GM12878 (cell line): ENCODE data around the gene TESK2. TPM values are rescaled to one million over a fixed set of nuclear protein-coding genes. Genes with fewer than 3 reads are reported as not detected.

Source experiments
- ATAC-seq: fragments of 200-7000 bp; cut with Tn5 transposase; 3 replicates; pipeline ENCODE4 v1.9.1; 2020; ENCODE audit warnings: mild to moderate bottlenecking, moderate library complexity
- BruUV-seq: library from RNA; stranded (reverse); fragments of 400-500 nt; replicated peaks from 2 replicates; lab custom pipeline; 2021; lab: Mats Ljungman, UMichigan
- CTCF ChIA-PET: fragments of 300-600 bp; sonication (Branson Sonifier 250); formaldehyde crosslinking; extraction: SDS; loops from one replicate; lab custom pipeline; 2021; ENCODE audit warnings: inconsistent platforms; lab: Yijun Ruan, JAX
- POLR2A ChIA-PET: fragments of 350-600 bp; formaldehyde crosslinking; extraction: SDS; loops from one replicate; lab custom pipeline; 2021; ENCODE audit warnings: inconsistent platforms; lab: Charles Lee
- RAD21 ChIA-PET: fragments of 300-600 bp; sonication (Branson Sonifier 250); formaldehyde crosslinking; loops from one replicate; lab custom pipeline; 2023; ENCODE audit warnings: antibody characterized with exemption; ENCODE audit not compliant: unreplicated experiment; lab: Charles Lee
- SMC1A ChIA-PET: fragments of 300-600 bp; sonication (Branson Sonifier 250); formaldehyde crosslinking; loops from one replicate; lab custom pipeline; 2023; ENCODE audit not compliant: unreplicated experiment, uncharacterized antibody; lab: Charles Lee
- DNase-seq: peaks from one replicate; pipeline ENCODE4 v3.0.0-alpha.2; 2011; ENCODE audit warnings: low read depth, low spot score
- FAIRE-seq: peaks from 3 replicates; lab custom pipeline; 2011; peaks lifted over from hg19 to GRCh38; lab: Jason Lieb, UNC
- H2AFZ ChIP-seq: 2 replicates; pipeline ENCODE4 v1.6.0; 2011; ENCODE audit warnings: low read depth, low read length, control low read depth; ENCODE audit not compliant: control insufficient read depth
- H3K27ac ChIP-seq: 2 replicates; pipeline ENCODE4 v1.5.1; 2011; ENCODE audit warnings: control low read depth; ENCODE audit not compliant: control insufficient read depth, insufficient read depth
- H3K27me3 ChIP-seq, 2 experiments: replicated peaks in 1 of 2; 2 replicates each; pipeline versions ENCODE4 v1.6.0 to v1.6.1; 2011; ENCODE audit warnings: low read length in 1 of 2; ENCODE audit not compliant: control insufficient read depth in 2 of 2, insufficient read depth in 2 of 2
- H3K36me3 ChIP-seq, 2 experiments: 2 replicates each; pipeline ENCODE4 v1.5.1; 2011; ENCODE audit warnings: low read length in 1 of 2; ENCODE audit not compliant: control insufficient read depth in 2 of 2, insufficient read depth in 2 of 2
- H3K4me1 ChIP-seq: 2 replicates; pipeline ENCODE4 v1.6.1; 2011; ENCODE audit warnings: mild to moderate bottlenecking, low read length, moderate library complexity, mixed read lengths; ENCODE audit not compliant: control insufficient read depth, insufficient read depth
- H3K4me2 ChIP-seq: 2 replicates; pipeline ENCODE4 v1.6.0; 2011; ENCODE audit warnings: control low read depth; ENCODE audit not compliant: control insufficient read depth, insufficient read depth
- H3K4me3 ChIP-seq: fragments of 200-600 bp; sonication (generic); 2 replicates; pipeline ENCODE4 v1.5.1; 2016
- H3K79me2 ChIP-seq: 2 replicates; pipeline ENCODE4 v1.6.0; 2011; ENCODE audit warnings: low read length; ENCODE audit not compliant: control insufficient read depth, insufficient read depth
- H3K9ac ChIP-seq: 2 replicates; pipeline ENCODE4 v1.8.0; 2011; ENCODE audit warnings: low read length, control low read depth, mixed read lengths; ENCODE audit not compliant: control insufficient read depth, insufficient read depth
- H3K9me3 ChIP-seq: replicated peaks from 3 replicates; pipeline ENCODE4 v1.5.1; 2011; ENCODE audit warnings: mild to moderate bottlenecking, low read length; ENCODE audit not compliant: control insufficient read depth, insufficient read depth
- H4K20me1 ChIP-seq: 2 replicates; pipeline ENCODE4 v1.6.0; 2011; ENCODE audit not compliant: control insufficient read depth, insufficient read depth
- BHLHE40 ChIP-seq, 2 experiments: fragments of 450-650 bp in 1 of 2; IDR thresholded peaks; 2 replicates each; pipeline ENCODE4 v1.6.1; 2011 to 2017; ENCODE audit warnings: low read depth in 2 of 2, borderline replicate concordance in 1 of 2, improper control_type of control experiment in 1 of 2, low read length in 1 of 2, mild to moderate bottlenecking in 1 of 2
- BRCA1 ChIP-seq: IDR thresholded peaks from 2 replicates; pipeline ENCODE4 v1.6.1; 2011; ENCODE audit warnings: low read depth, low read length, improper control_type of control experiment
- EGR1 ChIP-seq, 2 experiments: IDR thresholded peaks; 1 replicate in 1 of 2; 2 replicates in 1 of 2; pipeline ENCODE4 v1.6.1; 2011 to 2012; ENCODE audit warnings: low read depth in 2 of 2, low read length in 2 of 2, borderline replicate concordance in 1 of 2, mild to moderate bottlenecking in 1 of 2, moderate library complexity in 1 of 2
- LARP7 ChIP-seq: fragments of 450-650 bp; IDR thresholded peaks from 2 replicates; pipeline ENCODE4 v1.6.1; 2017; ENCODE audit warnings: mild to moderate bottlenecking
- NBN ChIP-seq: fragments of 450-650 bp; IDR thresholded peaks from 2 replicates; pipeline ENCODE4 v1.6.1; 2016
- NKRF ChIP-seq: fragments of 450-650 bp; conservative IDR thresholded peaks from 2 replicates; pipeline ENCODE4 v1.6.1; 2017; ENCODE audit warnings: mild to moderate bottlenecking, moderate library complexity
- SUZ12 ChIP-seq: fragments of 200-600 bp; sonication (generic); IDR thresholded peaks from one replicate; pipeline ENCODE4 v1.6.1; 2018; ENCODE audit warnings: antibody characterized with exemption, mild to moderate bottlenecking; ENCODE audit not compliant: unreplicated experiment
- ZBTB33 ChIP-seq: fragments of 450-650 bp; IDR thresholded peaks from 2 replicates; pipeline ENCODE4 v1.6.1; 2017; ENCODE audit warnings: mild to moderate bottlenecking
- WGBS: methylation state at CpG from one replicate; pipeline ENCODE4 v1.1.6; 2016; ENCODE audit warnings: low lambda C conversion rate; ENCODE audit not compliant: insufficient replicate concordance, insufficient coverage; ENCODE audit errors: missing lambda C conversion rate; 5-methylcytosine and 5-hydroxymethylcytosine counted together
- in situ Hi-C: fragments of 300-500 bp; cut with MboI; formaldehyde crosslinking; loops from 9 replicates; pipeline ENCODE4 v1.14.3; 2018; ENCODE audit warnings: mixed read lengths
- intact Hi-C: fragments of 100-400 bp; cut with micrococcal nuclease; formaldehyde crosslinking; loops from one replicate; pipeline ENCODE4 v1.14.2; 2022; ENCODE audit not compliant: unreplicated experiment
- polyA plus RNA-seq, 11 experiments: library from polyadenylated mRNA; depleted of rRNA in 4 of 11; unstranded in 6 of 11; stranded (reverse) in 5 of 11; fragments of >200 nt; fragmentation: Nextera tagmentation in 4 of 11; fragmentation: Illumina TruSeq in 1 of 11; extraction: Ambion mirVana in 4 of 11; extraction: Trizol in 1 of 11; gene quantifications; 1 replicate in 1 of 11; 2 replicates in 10 of 11; pipeline versions ENCODE4 v1.2.1 to v1.2.3, GENCODE V29; 2011 to 2016; ENCODE audit warnings: inconsistent platforms in 2 of 11, missing spikeins in 2 of 11, low read depth in 1 of 11
- total RNA-seq, 4 experiments: library from RNA; depleted of rRNA in 3 of 4; stranded (reverse); fragments of >200 nt in 3 of 4; fragmentation: Illumina TruSeq in 1 of 4; extraction: Trizol in 1 of 4; gene quantifications; 2 replicates each; pipeline versions ENCODE4 v1.2.1 to v1.2.3, GENCODE V29; 2013 to 2021
- TF ChIP-seq, protein P1 (sequence below): fragments of 450-650 bp; IDR thresholded peaks from 2 replicates; pipeline ENCODE4 v1.6.1; 2017; ENCODE audit warnings: borderline replicate concordance

Gene TESK2
- total and polyA plus RNA-seq, 10 of the 15 experiments (the other 5 are each of a cell fraction or from before 2014, with no cell fraction given), result 2.2 to 10.0 (median 5.7) TPM

DNA sequence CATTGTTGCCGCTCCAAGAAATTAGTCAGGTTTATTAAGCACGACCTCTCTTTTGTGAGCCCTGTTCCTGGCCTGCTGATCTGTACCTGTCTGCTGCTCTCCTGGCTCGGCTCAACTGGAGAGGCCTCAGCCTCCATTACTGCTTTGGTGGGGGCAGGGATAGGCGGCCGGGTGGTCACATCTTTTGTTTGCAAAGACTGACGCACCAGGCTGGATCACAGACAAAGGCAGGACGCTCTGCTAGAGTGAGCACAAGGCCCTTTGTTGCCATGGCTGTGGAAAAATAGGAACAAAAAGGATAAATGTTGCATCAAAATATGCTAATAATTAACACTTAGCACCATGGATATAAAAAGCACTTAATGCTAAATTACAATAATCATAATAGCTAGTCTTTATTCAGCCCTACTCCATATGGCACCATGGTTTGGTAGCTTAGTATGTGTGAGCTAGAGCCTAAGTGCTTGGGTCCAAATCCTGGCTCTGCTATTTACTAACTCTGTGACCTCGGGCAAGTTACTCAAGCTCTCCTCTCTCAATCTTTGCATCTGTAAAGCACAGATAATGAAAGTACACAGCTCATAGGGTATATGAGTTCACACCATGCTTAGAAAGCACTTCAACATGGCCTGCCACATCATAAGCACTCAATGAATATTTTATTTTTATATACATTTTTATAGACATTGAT lies 193.2 kb downstream of the TESK2 start:
- H3K79me2 ChIP-seq, result no peaks in the 10 kb centered on the region
- ChIA-PET CTCF (interaction anchor here (0.8 to 10.7 kb wide), 7 partner anchors 15 to 504 kb away, joined by 3 to 252 read pairs (median 13); partner anchors contain the start of genes HECTD3, MUTYH, TESK2 and TOE1), RAD21 (interaction anchor here (1.1 to 8.5 kb wide), 3 partner anchors 195 to 505 kb away, joined by 3 to 313 read pairs (median 8); partner anchors contain the start of genes HECTD3 and UROD), SMC1A (interaction anchor here (9.2 kb wide), 1 partner anchor 283 kb away, joined by 284 read pairs; the partner anchor contains the start of genes HECTD3 and UROD), POLR2A (interaction anchor here (1.1 kb wide), 1 partner anchor 193 kb away, joined by 4 read pairs; the partner anchor contains the start of gene TESK2)
- intact Hi-C loops, result no loop called here
- 45% methylated on average over 8 of the region's 8 CpGs for WGBS
- H2AFZ ChIP-seq, result no peak overlapping the region
- no peak overlapping the region for H3K4me3 ChIP-seq
- in situ Hi-C loops, result no loop called here
- BruUV-seq, result no TSS peak
- no peaks in the 10 kb centered on the region for H3K36me3 ChIP-seq
- DNase-seq (no peak), FAIRE-seq (no peak), ATAC-seq (no peak)
- H3K9me3 ChIP-seq, result no peaks in the 10 kb centered on the region
- no peak overlapping the region for H3K4me2 ChIP-seq
- no peak for TF ChIP-seq EGR1 (IDR thresholded peaks at IDR 0.05; ENCODE audit: borderline replicate concordance in 1 of 2, low read depth in 2 of 2, low read length in 2 of 2)
- TF ChIP-seq, protein P1, sequence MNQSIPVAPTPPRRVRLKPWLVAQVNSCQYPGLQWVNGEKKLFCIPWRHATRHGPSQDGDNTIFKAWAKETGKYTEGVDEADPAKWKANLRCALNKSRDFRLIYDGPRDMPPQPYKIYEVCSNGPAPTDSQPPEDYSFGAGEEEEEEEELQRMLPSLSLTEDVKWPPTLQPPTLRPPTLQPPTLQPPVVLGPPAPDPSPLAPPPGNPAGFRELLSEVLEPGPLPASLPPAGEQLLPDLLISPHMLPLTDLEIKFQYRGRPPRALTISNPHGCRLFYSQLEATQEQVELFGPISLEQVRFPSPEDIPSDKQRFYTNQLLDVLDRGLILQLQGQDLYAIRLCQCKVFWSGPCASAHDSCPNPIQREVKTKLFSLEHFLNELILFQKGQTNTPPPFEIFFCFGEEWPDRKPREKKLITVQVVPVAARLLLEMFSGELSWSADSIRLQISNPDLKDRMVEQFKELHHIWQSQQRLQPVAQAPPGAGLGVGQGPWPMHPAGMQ, result no peak
- no peak for TF ChIP-seq SUZ12
- TF ChIP-seq ZBTB33, result no peak
- TF ChIP-seq NBN, result no peak
- TF ChIP-seq LARP7, result no peak
- TF ChIP-seq BRCA1, result no peak
- TF ChIP-seq BHLHE40 (IDR thresholded peaks at IDR 0.05; ENCODE audit: borderline replicate concordance in 1 of 2, low read depth in 2 of 2, low read length in 1 of 2), result no peak
- TF ChIP-seq NKRF, result no peak
- H3K9ac ChIP-seq, result no peak overlapping the region
- no peak overlapping the region for H3K27ac ChIP-seq
- H3K4me1 ChIP-seq, result no peaks in the 10 kb centered on the region
- no peaks in the 10 kb centered on the region for H4K20me1 ChIP-seq
- no peaks in the 10 kb centered on the region for H3K27me3 ChIP-seq
